ENCODE results near the gene AARS2.
A peak's percentile ranks its signal among the peaks of the same experiment; 100 is the strongest.

The AARS2 gene

DNA sequence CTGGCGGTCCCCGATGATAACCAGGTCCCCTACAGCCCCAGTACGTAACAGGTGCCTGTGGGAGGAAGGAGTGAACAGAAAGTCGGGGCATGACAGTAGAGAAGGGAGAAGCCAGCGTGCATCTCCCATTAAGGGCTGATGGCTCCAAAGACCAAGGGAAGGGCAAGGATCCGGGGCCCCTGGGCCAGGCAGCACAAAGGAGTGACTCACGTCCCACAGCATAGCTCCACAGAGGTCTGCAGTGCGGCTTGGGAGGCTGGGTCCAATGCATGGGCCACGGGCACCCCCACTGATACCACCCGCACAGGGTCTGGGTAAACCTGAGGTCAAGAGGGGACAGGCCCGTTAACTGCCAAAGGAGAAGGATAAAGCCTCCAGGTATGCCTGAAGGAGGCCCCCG lies 10.3 kb downstream of the AARS2 start:
- no peak overlapping the region for H3K9ac ChIP-seq (ENCODE audit: low read depth in 1 of 2, low read length in 2 of 2)
- no peaks in the 10 kb centered on the region for H3K27me3 ChIP-seq (ENCODE audit: control insufficient read depth in 1 of 2, insufficient read depth in 2 of 2, low read length in 2 of 2)
- peaks cover 0 to 5% of the 10 kb centered on the region in 2 donors for H3K4me1 ChIP-seq (ENCODE audit: control insufficient read depth in 1 of 2, insufficient read depth in 2 of 2, low read length in 2 of 2)
- H3K27ac ChIP-seq (ENCODE audit: low read depth, low read length), result no peak overlapping the region
- H3K36me3 ChIP-seq (ENCODE audit: control insufficient read depth in 1 of 2, insufficient read depth in 2 of 2, low read length in 2 of 2), result peaks cover 45 to 78% of the 10 kb centered on the region in 2 donors
- H3K4me3 ChIP-seq (ENCODE audit: low read depth in 1 of 2, low read length in 2 of 2), result no peak overlapping the region
- no peaks in the 10 kb centered on the region for H3K9me3 ChIP-seq (ENCODE audit: control insufficient read depth in 1 of 2, low read length in 2 of 2)

DNA sequence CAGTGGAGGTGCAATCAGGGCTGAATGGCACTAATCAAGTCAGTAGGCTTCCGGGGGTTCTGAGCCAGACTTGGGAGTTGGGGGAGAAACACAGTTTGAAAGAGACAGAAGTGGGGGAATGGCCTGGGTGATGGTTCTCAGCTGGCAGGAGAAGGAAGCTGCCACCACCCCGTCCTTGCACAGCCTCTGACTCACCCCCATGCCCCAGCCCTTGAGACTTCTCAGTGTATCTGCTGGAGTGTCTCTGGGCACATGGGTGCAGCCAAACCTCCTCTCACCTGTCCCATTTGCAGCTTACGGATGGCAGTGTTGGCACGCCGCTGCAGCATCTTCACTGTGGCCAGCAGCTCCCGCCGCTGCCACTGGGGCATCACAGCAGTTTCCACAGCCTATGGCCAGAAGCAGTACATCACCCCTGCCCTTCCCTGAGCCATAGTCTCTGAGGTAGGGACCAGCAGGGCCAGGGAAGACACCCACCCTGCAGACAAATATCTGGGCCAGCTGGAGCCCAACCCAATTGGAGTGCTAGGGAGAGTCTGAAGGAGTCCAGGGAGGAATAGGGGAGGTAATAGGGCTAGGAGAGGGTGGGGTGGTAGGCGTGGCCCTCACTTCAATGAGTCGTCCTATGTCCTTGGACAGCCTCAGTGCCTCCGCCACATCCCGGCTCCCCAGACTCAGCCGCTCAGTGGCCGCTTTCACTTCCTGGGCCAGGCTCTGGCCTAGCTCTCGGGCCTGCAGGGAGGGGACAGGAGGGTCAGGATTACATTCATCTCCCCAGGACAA lies 11.2 kb downstream of the AARS2 start:
- no peaks in the 10 kb centered on the region for H3K9me3 ChIP-seq (ENCODE audit: control insufficient read depth in 1 of 2, low read length in 2 of 2)
- H3K27me3 ChIP-seq (ENCODE audit: control insufficient read depth in 1 of 2, insufficient read depth in 2 of 2, low read length in 2 of 2), result peaks cover 3 to 4% of the 10 kb centered on the region in 2 donors
- peaks cover 38 to 69% of the 10 kb centered on the region in 2 donors for H3K36me3 ChIP-seq (ENCODE audit: control insufficient read depth in 1 of 2, insufficient read depth in 2 of 2, low read length in 2 of 2)
- no peak overlapping the region for H3K27ac ChIP-seq (ENCODE audit: low read depth, low read length)
- H3K9ac ChIP-seq (ENCODE audit: low read depth in 1 of 2, low read length in 2 of 2), result no peak overlapping the region
- peaks cover 2 to 12% of the 10 kb centered on the region in 2 donors for H3K4me1 ChIP-seq (ENCODE audit: control insufficient read depth in 1 of 2, insufficient read depth in 2 of 2, low read length in 2 of 2)
- H3K4me3 ChIP-seq (ENCODE audit: low read depth in 1 of 2, low read length in 2 of 2), result no peak overlapping the region

DNA sequence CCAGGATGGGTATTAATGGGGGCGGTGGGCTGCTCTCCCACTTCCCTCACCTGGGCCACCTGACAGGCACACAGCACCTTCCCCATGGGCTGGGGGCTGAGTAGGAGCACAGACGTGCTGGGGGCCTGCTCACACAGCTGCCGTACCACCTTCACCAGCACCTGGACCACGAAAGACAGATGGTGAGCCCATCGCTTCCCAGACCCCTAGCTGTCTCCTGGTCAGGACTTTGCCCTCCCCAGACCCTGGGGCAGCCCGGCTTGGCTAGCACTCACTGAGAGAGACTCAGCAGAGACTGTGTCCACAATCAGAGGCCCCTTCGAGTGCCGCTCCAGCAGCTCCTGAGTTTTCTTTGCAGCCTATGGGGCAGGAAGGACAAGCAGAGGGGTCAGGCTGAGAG lies 12.0 kb downstream of the AARS2 start:
- Histone ChIP-seq H3K4me1 (ENCODE audit: control insufficient read depth in 1 of 2, insufficient read depth in 2 of 2, low read length in 2 of 2) (peaks cover 4 to 16% of the 10 kb centered on the region in 2 donors), H3K4me3 (ENCODE audit: low read depth in 1 of 2, low read length in 2 of 2) (no peak overlapping the region), H3K27me3 (ENCODE audit: control insufficient read depth in 1 of 2, insufficient read depth in 2 of 2, low read length in 2 of 2) (peaks cover 12 to 13% of the 10 kb centered on the region in 2 donors), H3K9ac (ENCODE audit: low read depth in 1 of 2, low read length in 2 of 2) (no peak overlapping the region), H3K27ac (ENCODE audit: low read depth, low read length) (no peak overlapping the region), H3K9me3 (ENCODE audit: control insufficient read depth in 1 of 2, low read length in 2 of 2) (no peaks in the 10 kb centered on the region), H3K36me3 (ENCODE audit: control insufficient read depth in 1 of 2, insufficient read depth in 2 of 2, low read length in 2 of 2) (peaks cover 34 to 60% of the 10 kb centered on the region in 2 donors)

DNA sequence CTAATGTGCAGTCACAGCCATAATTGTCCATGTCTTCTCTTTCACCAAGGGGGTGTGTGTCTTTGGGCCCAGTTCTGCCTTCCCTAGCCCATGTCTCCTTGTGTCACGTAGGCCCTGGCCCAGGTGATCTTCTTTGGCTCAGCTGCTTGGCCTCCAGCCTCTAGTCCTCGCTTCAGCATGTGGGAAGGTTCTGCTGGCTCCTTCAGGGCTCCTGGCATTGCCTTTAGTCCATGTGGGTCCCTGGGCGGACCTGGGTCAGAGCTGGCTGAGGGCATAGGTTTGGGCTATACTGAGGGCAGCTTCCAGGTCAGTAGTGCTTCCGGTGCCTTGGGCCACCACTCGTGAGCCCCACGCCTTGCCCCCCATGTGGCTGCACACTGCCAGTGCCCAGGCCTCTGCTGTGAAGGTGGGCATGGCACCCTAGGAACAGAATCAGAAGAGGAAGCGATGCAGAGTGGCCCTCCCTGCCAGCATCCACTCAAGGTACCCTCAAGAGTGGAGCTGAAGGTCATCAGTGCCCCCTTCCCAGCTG lies 12.8 kb downstream of the AARS2 start:
- H3K27me3 ChIP-seq (ENCODE audit: control insufficient read depth in 1 of 2, insufficient read depth in 2 of 2, low read length in 2 of 2), result peaks cover 17 to 19% of the 10 kb centered on the region in 2 donors
- no peak overlapping the region for H3K9ac ChIP-seq (ENCODE audit: low read depth in 1 of 2, low read length in 2 of 2)
- peaks cover 34 to 53% of the 10 kb centered on the region in 2 donors for H3K36me3 ChIP-seq (ENCODE audit: control insufficient read depth in 1 of 2, insufficient read depth in 2 of 2, low read length in 2 of 2)
- peaks cover 4 to 16% of the 10 kb centered on the region in 2 donors for H3K4me1 ChIP-seq (ENCODE audit: control insufficient read depth in 1 of 2, insufficient read depth in 2 of 2, low read length in 2 of 2)
- peak overlapping the region; percentile 10 for H3K27ac ChIP-seq (ENCODE audit: low read depth, low read length)
- no peaks in the 10 kb centered on the region for H3K9me3 ChIP-seq (ENCODE audit: control insufficient read depth in 1 of 2, low read length in 2 of 2)
- no peak overlapping the region for H3K4me3 ChIP-seq (ENCODE audit: low read depth in 1 of 2, low read length in 2 of 2)

DNA sequence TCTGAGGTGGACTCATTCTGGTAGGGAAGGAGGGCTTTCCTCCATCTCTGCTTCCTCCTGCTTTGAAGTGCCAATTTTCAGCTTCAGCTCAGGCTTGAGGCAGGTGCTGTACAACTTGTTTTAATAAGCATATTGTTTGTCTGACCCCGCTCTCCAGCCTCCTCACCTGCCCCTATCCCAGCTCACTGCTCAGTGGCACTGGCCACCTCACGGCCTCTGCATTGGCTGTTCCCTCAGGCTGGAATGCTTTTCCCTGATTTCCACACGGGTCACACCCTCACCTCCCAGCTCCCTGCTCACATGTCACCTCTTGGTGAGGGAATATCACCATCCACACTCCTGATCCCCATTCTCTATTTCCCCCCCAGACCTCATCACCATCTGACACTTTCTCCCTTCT lies 14.3 kb downstream of the AARS2 start:
- Histone ChIP-seq H3K27me3 (ENCODE audit: control insufficient read depth in 1 of 2, insufficient read depth in 2 of 2, low read length in 2 of 2) (peaks cover 24 to 25% of the 10 kb centered on the region in 2 donors), H3K4me3 (ENCODE audit: low read depth in 1 of 2, low read length in 2 of 2) (no peak overlapping the region), H3K27ac (ENCODE audit: low read depth, low read length) (no peak overlapping the region), H3K9me3 (ENCODE audit: control insufficient read depth in 1 of 2, low read length in 2 of 2) (no peaks in the 10 kb centered on the region), H3K9ac (ENCODE audit: low read depth in 1 of 2, low read length in 2 of 2) (no peak overlapping the region), H3K36me3 (ENCODE audit: control insufficient read depth in 1 of 2, insufficient read depth in 2 of 2, low read length in 2 of 2) (peaks cover 24 to 38% of the 10 kb centered on the region in 2 donors), H3K4me1 (ENCODE audit: control insufficient read depth in 1 of 2, insufficient read depth in 2 of 2, low read length in 2 of 2) (peaks cover 4 to 16% of the 10 kb centered on the region in 2 donors)

DNA sequence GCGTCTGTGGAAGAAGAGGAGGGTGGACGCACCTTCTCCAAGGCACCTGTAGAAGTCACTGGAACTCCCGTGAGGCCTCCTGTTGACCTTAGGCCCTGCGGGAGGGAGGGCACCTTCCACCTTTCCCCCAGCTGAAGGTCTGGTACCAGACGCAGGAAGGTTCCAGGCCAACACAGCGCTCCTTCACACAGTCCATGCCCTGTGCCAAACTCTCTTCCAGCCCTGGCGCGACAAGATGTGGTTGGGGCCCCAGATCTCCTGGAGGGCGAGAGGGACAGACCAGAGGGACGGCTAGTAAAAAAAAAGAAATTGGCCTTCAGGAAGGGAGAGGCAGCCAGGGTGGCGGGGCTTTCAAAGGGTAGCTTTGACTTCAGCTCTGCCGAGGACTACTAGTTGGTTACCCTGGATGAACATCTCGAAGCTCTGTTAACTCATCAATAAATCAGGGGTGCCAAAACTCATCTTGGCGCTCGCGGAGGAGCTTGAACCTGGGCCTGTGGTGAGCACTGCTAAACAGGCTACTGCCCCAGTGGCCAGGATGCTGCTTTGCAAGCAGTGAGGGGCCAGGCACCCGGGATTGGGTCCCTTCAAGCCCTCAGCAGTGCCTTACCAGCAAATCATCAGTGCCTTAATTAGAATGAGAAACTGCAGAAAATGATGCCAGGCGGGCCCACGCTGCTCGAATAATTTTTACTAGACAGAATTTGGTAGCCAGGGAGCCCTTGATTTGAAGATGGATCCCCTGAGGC lies 14.9 kb downstream of the AARS2 start:
- Histone ChIP-seq H3K27ac (ENCODE audit: low read depth, low read length) (no peak overlapping the region), H3K4me1 (ENCODE audit: control insufficient read depth in 1 of 2, insufficient read depth in 2 of 2, low read length in 2 of 2) (peaks cover 4 to 16% of the 10 kb centered on the region in 2 donors), H3K9me3 (ENCODE audit: control insufficient read depth in 1 of 2, low read length in 2 of 2) (no peaks in the 10 kb centered on the region), H3K4me3 (ENCODE audit: low read depth in 1 of 2, low read length in 2 of 2) (peak overlapping the region in 1 of 2 donors; percentile 51), H3K9ac (ENCODE audit: low read depth in 1 of 2, low read length in 2 of 2) (peak overlapping the region in 1 of 2 donors; percentile 12), H3K36me3 (ENCODE audit: control insufficient read depth in 1 of 2, insufficient read depth in 2 of 2, low read length in 2 of 2) (peaks cover 22 to 32% of the 10 kb centered on the region in 2 donors), H3K27me3 (ENCODE audit: control insufficient read depth in 1 of 2, insufficient read depth in 2 of 2, low read length in 2 of 2) (peaks cover 25 to 29% of the 10 kb centered on the region in 2 donors)

DNA sequence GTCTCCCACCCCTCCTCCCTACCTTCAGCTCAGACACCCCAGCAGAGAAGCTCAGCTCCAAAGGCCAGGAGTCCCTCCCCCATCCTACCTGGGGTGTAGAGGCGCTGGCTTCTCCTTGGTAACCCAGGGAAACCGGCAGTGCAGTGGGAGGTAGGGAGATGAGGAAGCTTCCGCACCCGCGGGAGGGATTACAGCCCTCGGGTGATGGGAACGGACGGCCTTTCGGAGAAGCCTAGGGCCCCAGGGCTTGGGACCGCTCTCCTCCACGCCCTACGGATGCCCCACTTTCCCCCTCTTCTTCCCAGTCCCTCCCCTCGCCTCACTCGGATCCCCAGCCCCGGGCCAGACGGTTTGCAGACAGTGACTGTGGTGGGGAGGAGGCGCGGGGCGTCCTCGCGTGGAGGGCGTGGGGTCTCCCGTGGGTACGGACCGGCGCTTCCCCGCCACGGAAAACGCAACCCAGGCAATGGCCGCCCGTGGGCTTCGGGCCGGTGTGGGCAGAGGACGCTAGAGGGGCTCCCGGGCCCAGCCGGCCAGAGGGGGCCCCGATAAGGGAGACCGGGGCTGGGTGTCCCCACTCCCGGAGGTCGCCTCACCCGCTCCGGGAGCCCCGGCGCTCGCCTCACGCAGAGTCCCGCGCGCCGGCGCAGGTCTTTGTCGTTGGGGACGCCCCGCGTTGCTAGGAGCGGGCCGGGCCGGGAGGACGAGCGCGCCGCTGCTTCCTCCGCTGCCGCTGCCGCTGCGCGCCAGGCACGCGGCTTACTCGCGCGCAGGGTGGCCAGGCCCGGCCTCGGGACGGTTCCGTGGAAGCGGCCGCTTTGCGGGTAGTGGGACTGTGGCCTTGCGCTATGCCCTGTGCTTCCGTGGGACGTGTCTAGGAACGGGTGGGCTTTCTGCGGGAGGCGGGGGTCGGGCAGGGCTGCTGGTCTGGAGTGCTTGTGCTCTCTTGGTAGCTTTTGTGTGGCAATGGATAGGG lies 15.8 kb downstream of the AARS2 start:
- H3K27me3 ChIP-seq (ENCODE audit: control insufficient read depth in 1 of 2, insufficient read depth in 2 of 2, low read length in 2 of 2), result peaks cover 28 to 29% of the 10 kb centered on the region in 2 donors
- H3K9ac ChIP-seq (ENCODE audit: low read depth in 1 of 2, low read length in 2 of 2), result peak overlapping the region in 1 of 2 donors; percentile 12

DNA sequence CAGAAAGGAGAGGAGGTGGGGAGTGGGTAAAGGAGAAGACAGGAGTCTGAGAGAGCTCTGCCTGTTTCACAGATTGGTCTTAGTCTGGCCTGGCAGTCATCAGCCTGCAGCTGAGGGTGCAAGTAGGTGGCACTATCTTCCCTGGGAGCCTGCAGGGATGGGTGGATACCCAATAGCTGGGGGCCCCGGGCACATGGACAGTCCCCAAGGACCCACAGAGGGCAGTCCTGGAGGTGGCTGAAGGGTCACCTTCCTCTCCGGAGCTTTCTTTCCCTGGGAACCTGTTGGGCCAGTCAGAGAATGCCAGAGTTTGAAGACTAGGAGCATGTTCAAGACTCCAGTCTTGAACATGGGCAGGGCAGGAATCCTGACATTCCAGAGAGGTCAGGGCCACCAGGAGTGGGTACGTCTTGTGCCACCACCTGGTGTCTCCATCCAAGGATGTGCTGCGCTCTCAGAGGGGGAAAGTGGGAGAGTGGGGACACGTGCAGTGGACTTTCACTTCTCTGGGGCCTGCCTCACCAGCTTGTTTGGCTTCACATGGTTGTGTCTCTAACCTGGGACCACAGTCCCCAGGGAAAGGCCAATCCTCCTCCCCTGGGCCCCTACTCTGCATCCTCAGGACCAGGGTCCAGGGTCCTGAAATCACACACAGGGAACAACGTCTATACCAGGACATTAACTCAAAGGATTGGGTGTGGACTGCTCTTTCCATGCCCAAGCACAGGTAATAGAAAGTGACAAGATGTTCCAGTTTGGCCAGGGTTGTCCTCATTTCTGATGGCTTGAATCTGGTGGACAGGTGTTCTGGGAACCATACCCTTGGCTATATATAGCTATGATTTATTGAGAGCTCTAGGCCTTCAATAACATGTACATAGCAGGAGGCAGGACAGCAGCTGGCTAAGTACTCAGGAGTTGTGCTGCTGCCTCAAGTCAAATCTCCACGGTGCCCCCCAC lies 18.0 kb downstream of the AARS2 start:
- Histone ChIP-seq H3K27me3 (ENCODE audit: control insufficient read depth in 1 of 2, insufficient read depth in 2 of 2, low read length in 2 of 2) (peaks cover 33 to 45% of the 10 kb centered on the region in 2 donors), H3K9me3 (ENCODE audit: control insufficient read depth in 1 of 2, low read length in 2 of 2) (no peaks in the 10 kb centered on the region), H3K9ac (ENCODE audit: low read depth in 1 of 2, low read length in 2 of 2) (no peak overlapping the region), H3K4me3 (ENCODE audit: low read depth in 1 of 2, low read length in 2 of 2) (no peak overlapping the region), H3K4me1 (ENCODE audit: control insufficient read depth in 1 of 2, insufficient read depth in 2 of 2, low read length in 2 of 2) (peaks cover 4 to 16% of the 10 kb centered on the region in 2 donors), H3K27ac (ENCODE audit: low read depth, low read length) (no peak overlapping the region), H3K36me3 (ENCODE audit: control insufficient read depth in 1 of 2, insufficient read depth in 2 of 2, low read length in 2 of 2) (peaks cover 0 to under 1% of the 10 kb centered on the region in 2 donors)

More for the DNA sequence above, 15.8 kb downstream of the AARS2 start:
- Histone ChIP-seq H3K4me3 (ENCODE audit: low read depth in 1 of 2, low read length in 2 of 2) (peak overlapping the region; percentile 47 to 51), H3K9me3 (ENCODE audit: control insufficient read depth in 1 of 2, low read length in 2 of 2) (no peaks in the 10 kb centered on the region), H3K4me1 (ENCODE audit: control insufficient read depth in 1 of 2, insufficient read depth in 2 of 2, low read length in 2 of 2) (peaks cover 4 to 16% of the 10 kb centered on the region in 2 donors), H3K36me3 (ENCODE audit: control insufficient read depth in 1 of 2, insufficient read depth in 2 of 2, low read length in 2 of 2) (peaks cover 14 to 23% of the 10 kb centered on the region in 2 donors), H3K27ac (ENCODE audit: low read depth, low read length) (no peak overlapping the region)

Data from duodenal mucosa (tissue), 2 donors.